Tibial nerve (tissue), 4 donors: ENCODE data around the gene ITIH4.

Experiments used
- CTCF ChIP-seq, 5 experiments: fragments of 200-600 bp in 3 of 5; fragments of 450-650 bp in 2 of 5; sonication (generic) in 3 of 5; IDR thresholded peaks; one replicate each; pipeline ENCODE4 v1.5.1; 2016 to 2019; ENCODE audit warnings: antibody characterized with exemption in 5 of 5, mild to moderate bottlenecking in 3 of 5, moderate library complexity in 2 of 5
- EP300 ChIP-seq, 2 donors: sonication (generic); formaldehyde crosslinking; IDR thresholded peaks; one replicate each; pipeline ENCODE4 v1.6.1; 2017; ENCODE audit warnings: antibody characterized with exemption in 2 of 2, mild to moderate bottlenecking in 1 of 2
- POLR2A ChIP-seq, 2 donors: fragments of 450-650 bp; IDR thresholded peaks; one replicate each; pipeline ENCODE4 v1.6.1; 2017; ENCODE audit warnings: antibody characterized with exemption in 2 of 2, mild to moderate bottlenecking in 2 of 2, moderate library complexity in 2 of 2

- TF ChIP-seq CTCF (IDR thresholded peaks at IDR 0.05) (no peak), POLR2A (IDR thresholded peaks at IDR 0.05) (no peak), EP300 (IDR thresholded peaks at IDR 0.05) (no peak)
These were observed 18.9 kb downstream of the ITIH4 start for GRCh38 chr3:52811452-52812011.
